ENCODE data around the gene CMTM7.
A peak's percentile ranks its signal among the peaks of the same experiment; 100 is the strongest.

Gene CMTM7

GRCh38 chr3:32420126-32421038 lies 28.7 kb downstream of the CMTM7 start:
- peak in 1 of 2 experiments; percentile 84 for DNase-seq (ENCODE audit: low read depth in 1 of 2, low spot score in 1 of 2)
- Histone ChIP-seq H3K27ac (replicated peaks) (peak overlapping the region; percentile 90), H3K4me3 (replicated peaks; ENCODE audit: insufficient read depth, low read length) (no peak overlapping the region), H3K27me3 (ENCODE audit: insufficient read depth, poor library complexity, severe bottlenecking) (no peaks in the 10 kb centered on the region)
- TF ChIP-seq CTCF (IDR thresholded peaks at IDR 0.05; ENCODE audit: insufficient read depth, low read length) (no peak), POLR2AphosphoS5 (IDR thresholded peaks at IDR 0.05; ENCODE audit: low read depth) (peak; percentile 78), SPI1 (IDR thresholded peaks at IDR 0.05; ENCODE audit: borderline replicate concordance, low read depth) (peak; percentile 33; the same call in 1 of the 2 replicates), REST (IDR thresholded peaks at IDR 0.05; ENCODE audit: insufficient replicate concordance, low read depth) (peak; percentile 24), GABPA (IDR thresholded peaks at IDR 0.05; ENCODE audit: low read depth) (no peak)

- Histone ChIP-seq H3K4me3 (replicated peaks; ENCODE audit: insufficient read depth, low read length) (no peak overlapping the region), H3K27ac (replicated peaks) (peak overlapping the region; percentile 90), H3K27me3 (ENCODE audit: insufficient read depth, poor library complexity, severe bottlenecking) (no peaks in the 10 kb centered on the region)
- no peak for DNase-seq (ENCODE audit: low read depth in 1 of 2, low spot score in 1 of 2)
- TF ChIP-seq CTCF (IDR thresholded peaks at IDR 0.05; ENCODE audit: insufficient read depth, low read length) (no peak), SPI1 (IDR thresholded peaks at IDR 0.05; ENCODE audit: borderline replicate concordance, low read depth) (no peak), GABPA (IDR thresholded peaks at IDR 0.05; ENCODE audit: low read depth) (no peak), POLR2AphosphoS5 (IDR thresholded peaks at IDR 0.05; ENCODE audit: low read depth) (no peak), REST (IDR thresholded peaks at IDR 0.05; ENCODE audit: insufficient replicate concordance, low read depth) (no peak)
Measured at GRCh38 chr3:32421185-32421584, 29.5 kb downstream of the CMTM7 start.

GRCh38 chr3:32421991-32422859 lies 30.6 kb downstream of the CMTM7 start:
- H3K4me3 ChIP-seq (replicated peaks; ENCODE audit: insufficient read depth, low read length): no peak overlapping the region
- DNase-seq (ENCODE audit: low read depth in 1 of 2, low spot score in 1 of 2): peak in 1 of 2 experiments; percentile 87
- peak overlapping the region; percentile 90 for H3K27ac ChIP-seq (replicated peaks)
- no peaks in the 10 kb centered on the region for H3K27me3 ChIP-seq (ENCODE audit: insufficient read depth, poor library complexity, severe bottlenecking)
- no peak for TF ChIP-seq CTCF (IDR thresholded peaks at IDR 0.05; ENCODE audit: insufficient read depth, low read length)
- TF ChIP-seq POLR2AphosphoS5 (IDR thresholded peaks at IDR 0.05; ENCODE audit: low read depth): peak; percentile 77
